Mesendoderm (in vitro differentiated cells): Measurements from ENCODE around the gene HMCN2. TPM values are rescaled to one million over a fixed set of nuclear protein-coding genes. Genes with fewer than 3 reads are reported as not detected.

Experiments
- DNase-seq: peaks from one replicate; pipeline ENCODE4 v3.0.0; 2013
- H2AK5ac ChIP-seq: 2 replicates; pipeline ENCODE4 v1.6.1; 2013; ENCODE audit warnings: low read length, inconsistent platforms
- H2BK120ac ChIP-seq: 2 replicates; pipeline ENCODE4 v1.6.1; 2013; ENCODE audit warnings: low read depth, mild to moderate bottlenecking, low read length, moderate library complexity, mixed read lengths
- H2BK15ac ChIP-seq: replicated peaks from 2 replicates; pipeline ENCODE4 v1.6.1; 2013; ENCODE audit warnings: low read depth, mild to moderate bottlenecking, moderate library complexity
- H2BK5ac ChIP-seq: 2 replicates; pipeline ENCODE4 v1.6.1; 2013; ENCODE audit warnings: low read length, inconsistent platforms
- H3K18ac ChIP-seq: 2 replicates; pipeline ENCODE4 v1.6.1; 2013; ENCODE audit warnings: mild to moderate bottlenecking, low read length, mixed read lengths
- H3K23ac ChIP-seq: one replicate; pipeline ENCODE4 v1.6.1; 2013; ENCODE audit warnings: low read length
- H3K27ac ChIP-seq: 2 replicates; pipeline ENCODE4 v1.5.1; 2013; ENCODE audit warnings: low read depth, mild to moderate bottlenecking, inconsistent platforms, low read length, moderate library complexity
- H3K27me3 ChIP-seq: 2 replicates; pipeline ENCODE4 v1.6.1; 2013; ENCODE audit warnings: low read length, control low read depth, mild to moderate bottlenecking, inconsistent platforms; ENCODE audit not compliant: insufficient read depth, poor library complexity
- H3K36me3 ChIP-seq: 2 replicates; pipeline ENCODE4 v1.6.1; 2013; ENCODE audit warnings: low read length, inconsistent platforms; ENCODE audit not compliant: control insufficient read depth, insufficient read depth
- H3K4ac ChIP-seq: one replicate; pipeline ENCODE4 v1.6.1; 2013; ENCODE audit warnings: low read depth, mild to moderate bottlenecking, low read length, moderate library complexity
- H3K4me1 ChIP-seq: 2 replicates; pipeline ENCODE4 v1.6.1; 2013; ENCODE audit warnings: low read depth, low read length, inconsistent platforms; ENCODE audit not compliant: control insufficient read depth
- H3K4me2 ChIP-seq: 2 replicates; pipeline ENCODE4 v1.6.1; 2013; ENCODE audit warnings: low read length
- H3K4me3 ChIP-seq: 2 replicates; pipeline ENCODE4 v1.5.1; 2013; ENCODE audit warnings: mild to moderate bottlenecking, low read length
- H3K56ac ChIP-seq: one replicate; pipeline ENCODE4 v1.6.1; 2013; ENCODE audit warnings: low read length
- H3K79me1 ChIP-seq: 2 replicates; pipeline ENCODE4 v1.6.1; 2013; ENCODE audit warnings: low read length, inconsistent platforms
- H3K79me2 ChIP-seq: 2 replicates; pipeline ENCODE4 v1.6.1; 2013; ENCODE audit warnings: mild to moderate bottlenecking, low read length; ENCODE audit not compliant: control insufficient read depth, insufficient read depth
- H3K9ac ChIP-seq: 2 replicates; pipeline ENCODE4 v1.6.1; 2013; ENCODE audit warnings: low read length, inconsistent platforms
- H4K5ac ChIP-seq: one replicate; pipeline ENCODE4 v1.6.1; 2013; ENCODE audit warnings: low read length
- H4K8ac ChIP-seq: one replicate; pipeline ENCODE4 v1.6.1; 2013; ENCODE audit warnings: low read depth, mild to moderate bottlenecking, control low read depth, low read length, moderate library complexity
- WGBS: extraction: QIAGEN DNeasy Blood & Tissue Kit; methylation state at CpG from one replicate; pipeline ENCODE4 v1.1.7; 2013; ENCODE audit warnings: low lambda C conversion rate, missing lambda C conversion rate; ENCODE audit not compliant: insufficient coverage; ENCODE audit errors: extremely low coverage; 5-methylcytosine and 5-hydroxymethylcytosine counted together
- polyA plus RNA-seq, 2 experiments: library from polyadenylated mRNA; stranded (reverse); fragments of 200-250 nt; gene quantifications; one replicate each; pipeline ENCODE4 v1.2.3, GENCODE V29; 2013

The HMCN2 gene, protein sequence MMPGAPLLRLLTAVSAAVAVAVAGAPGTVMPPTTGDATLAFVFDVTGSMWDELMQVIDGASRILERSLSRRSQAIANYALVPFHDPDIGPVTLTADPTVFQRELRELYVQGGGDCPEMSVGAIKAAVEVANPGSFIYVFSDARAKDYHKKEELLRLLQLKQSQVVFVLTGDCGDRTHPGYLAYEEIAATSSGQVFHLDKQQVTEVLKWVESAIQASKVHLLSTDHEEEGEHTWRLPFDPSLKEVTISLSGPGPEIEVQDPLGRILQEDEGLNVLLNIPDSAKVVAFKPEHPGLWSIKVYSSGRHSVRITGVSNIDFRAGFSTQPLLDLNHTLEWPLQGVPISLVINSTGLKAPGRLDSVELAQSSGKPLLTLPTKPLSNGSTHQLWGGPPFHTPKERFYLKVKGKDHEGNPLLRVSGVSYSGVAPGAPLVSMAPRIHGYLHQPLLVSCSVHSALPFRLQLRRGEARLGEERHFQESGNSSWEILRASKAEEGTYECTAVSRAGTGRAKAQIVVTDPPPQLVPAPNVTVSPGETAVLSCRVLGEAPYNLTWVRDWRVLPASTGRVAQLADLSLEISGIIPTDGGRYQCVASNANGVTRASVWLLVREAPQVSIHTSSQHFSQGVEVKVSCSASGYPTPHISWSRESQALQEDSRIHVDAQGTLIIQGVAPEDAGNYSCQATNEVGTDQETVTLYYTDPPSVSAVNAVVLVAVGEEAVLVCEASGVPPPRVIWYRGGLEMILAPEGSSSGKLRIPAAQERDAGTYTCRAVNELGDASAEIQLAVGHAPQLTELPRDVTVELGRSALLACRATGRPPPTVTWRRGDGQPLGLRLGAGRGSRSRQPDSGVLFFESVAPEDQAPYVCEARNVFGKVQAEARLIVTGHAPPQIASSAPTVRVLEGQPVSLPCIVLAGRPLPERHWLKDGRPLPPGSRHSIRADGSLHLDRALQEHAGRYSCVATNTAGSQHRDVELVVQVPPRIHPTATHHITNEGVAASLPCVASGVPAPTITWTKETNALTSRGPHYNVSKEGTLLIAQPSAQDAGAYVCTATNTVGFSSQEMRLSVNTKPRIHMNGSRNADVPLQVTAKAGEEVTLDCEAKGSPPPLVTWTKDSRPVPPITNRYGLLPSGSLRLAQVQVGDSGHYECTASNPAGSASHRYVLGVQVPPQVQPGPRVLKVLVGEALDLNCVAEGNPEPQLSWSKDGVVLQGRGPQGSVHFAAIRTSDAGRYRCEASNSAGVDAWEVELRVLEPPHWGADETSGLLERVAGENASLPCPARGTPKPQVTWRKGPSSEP (N-terminal part only)
- polyA plus RNA-seq (2013, experiment 1 of 2), result 0.46 TPM
- 0.57 TPM for polyA plus RNA-seq (2013, experiment 2 of 2)

GRCh38 chr9:130265431-130266235 is at the start of gene HMCN2:
TSS of gene HMCN2 (plus strand) at chr9:130265760. CDS start at chr9:130265879, 119 bp downstream.
- peak within 1 kb of the TSS; percentile 66 for H3K4me2 ChIP-seq
- no peaks in the 10 kb centered on the region for H3K79me1 ChIP-seq
- no peaks in the 10 kb centered on the region for H3K79me2 ChIP-seq
- no peak within 1 kb of the TSS for H3K4ac ChIP-seq
- no peak within 1 kb of the TSS for H2AK5ac ChIP-seq
- H3K23ac ChIP-seq, result peak within 1 kb of the TSS; percentile 68
- no peak within 1 kb of the TSS for H4K8ac ChIP-seq
- no peaks in the 10 kb centered on the region for H3K36me3 ChIP-seq
- WGBS, result no CpG with 5 or more reads among the region's 89 CpGs
- no peak within 1 kb of the TSS for H2BK120ac ChIP-seq
- H3K27me3 ChIP-seq, result no peaks in the 10 kb centered on the region
- peak; percentile 74 for DNase-seq
- H4K5ac ChIP-seq, result no peak within 1 kb of the TSS
- H3K9ac ChIP-seq, result peak within 1 kb of the TSS; percentile 49
- H3K18ac ChIP-seq, result no peak within 1 kb of the TSS
- no peak within 1 kb of the TSS for H3K4me3 ChIP-seq
- peaks cover 5% of the 10 kb centered on the region for H3K4me1 ChIP-seq
- H3K56ac ChIP-seq, result peak within 1 kb of the TSS; percentile 49
- no peak within 1 kb of the TSS for H2BK5ac ChIP-seq
- no peak within 1 kb of the TSS for H3K27ac ChIP-seq
- no peak within 1 kb of the TSS for H2BK15ac ChIP-seq

DNA sequence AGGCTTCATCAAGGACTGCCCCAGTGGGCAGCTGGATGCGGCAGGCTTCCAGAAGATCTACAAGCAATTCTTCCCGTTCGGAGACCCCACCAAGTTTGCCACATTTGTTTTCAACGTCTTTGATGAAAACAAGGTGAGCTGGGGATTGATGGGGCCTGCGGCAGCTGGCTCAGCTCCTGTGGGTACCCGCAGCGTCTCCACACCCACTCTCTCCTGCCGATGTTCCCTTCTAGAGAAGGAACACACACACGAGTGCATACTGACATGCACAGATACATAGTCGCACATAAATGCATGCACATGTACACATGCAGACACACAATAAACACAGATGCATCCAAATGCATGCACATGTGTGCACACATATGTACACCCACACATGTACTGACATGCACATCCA is 47.7 kb upstream of the HMCN2 start:
- Histone ChIP-seq H3K23ac (no peak overlapping the region), H3K4me2 (no peak overlapping the region), H4K8ac (no peak overlapping the region), H3K18ac (no peak overlapping the region), H4K5ac (no peak overlapping the region), H3K36me3 (peaks cover 4% of the 10 kb centered on the region), H3K9ac (no peak overlapping the region), H3K56ac (no peak overlapping the region), H2BK5ac (no peak overlapping the region), H3K79me2 (peaks cover 5% of the 10 kb centered on the region), H3K27me3 (no peaks in the 10 kb centered on the region), H2AK5ac (no peak overlapping the region), H3K4ac (no peak overlapping the region), H3K27ac (no peak overlapping the region), H2BK15ac (no peak overlapping the region), H3K4me1 (peaks cover 5% of the 10 kb centered on the region), H3K4me3 (no peak overlapping the region), H2BK120ac (no peak overlapping the region), H3K79me1 (peaks cover 14% of the 10 kb centered on the region)
- DNase-seq, result no peak
- no CpG with 5 or more reads among the region's 10 CpGs for WGBS

- H2AK5ac ChIP-seq, result no peak overlapping the region
- H4K5ac ChIP-seq, result no peak overlapping the region
- peaks cover 5% of the 10 kb centered on the region for H3K79me2 ChIP-seq
- peaks cover 4% of the 10 kb centered on the region for H3K36me3 ChIP-seq
- peaks cover 13% of the 10 kb centered on the region for H3K79me1 ChIP-seq
- H2BK5ac ChIP-seq, result no peak overlapping the region
- no peak overlapping the region for H2BK15ac ChIP-seq
- no peak overlapping the region for H3K9ac ChIP-seq
- H3K4me1 ChIP-seq, result peaks cover 2% of the 10 kb centered on the region
- no peak overlapping the region for H3K4me3 ChIP-seq
- peak; percentile 40 for DNase-seq
- H3K23ac ChIP-seq, result no peak overlapping the region
- no CpG with 5 or more reads among the region's 16 CpGs for WGBS
- H3K4me2 ChIP-seq, result no peak overlapping the region
- H3K18ac ChIP-seq, result no peak overlapping the region
- H2BK120ac ChIP-seq, result no peak overlapping the region
- no peak overlapping the region for H3K4ac ChIP-seq
- H3K27me3 ChIP-seq, result no peaks in the 10 kb centered on the region
- no peak overlapping the region for H3K56ac ChIP-seq
- no peak overlapping the region for H3K27ac ChIP-seq
- no peak overlapping the region for H4K8ac ChIP-seq
These were observed 45.9 kb upstream of the HMCN2 start for GRCh38 chr9:130219661-130220096.

GRCh38 chr9:130220352-130220751 is 45.2 kb upstream of the HMCN2 start:
- Histone ChIP-seq H3K79me2 (peaks cover 4% of the 10 kb centered on the region), H4K8ac (no peak overlapping the region), H2AK5ac (no peak overlapping the region), H3K9ac (no peak overlapping the region), H3K79me1 (peaks cover 11% of the 10 kb centered on the region), H2BK15ac (no peak overlapping the region), H2BK120ac (no peak overlapping the region), H3K4ac (no peak overlapping the region), H3K4me2 (no peak overlapping the region), H3K27ac (no peak overlapping the region), H3K27me3 (no peaks in the 10 kb centered on the region), H2BK5ac (no peak overlapping the region), H3K4me3 (no peak overlapping the region), H3K36me3 (peaks cover 5% of the 10 kb centered on the region), H3K23ac (no peak overlapping the region), H3K4me1 (no peaks in the 10 kb centered on the region), H3K56ac (no peak overlapping the region), H4K5ac (no peak overlapping the region), H3K18ac (no peak overlapping the region)
- no CpG with 5 or more reads among the region's 9 CpGs for WGBS
- DNase-seq, result peak; percentile 61

GRCh38 chr9:130222833-130223232 is 42.7 kb upstream of the HMCN2 start:
- no peak overlapping the region for H3K4ac ChIP-seq
- no peak overlapping the region for H3K9ac ChIP-seq
- H3K56ac ChIP-seq, result no peak overlapping the region
- H3K18ac ChIP-seq, result no peak overlapping the region
- no peak overlapping the region for H2BK15ac ChIP-seq
- H3K27ac ChIP-seq, result no peak overlapping the region
- H4K5ac ChIP-seq, result no peak overlapping the region
- H3K79me2 ChIP-seq, result no peaks in the 10 kb centered on the region
- peaks cover 6% of the 10 kb centered on the region for H3K36me3 ChIP-seq
- H3K4me2 ChIP-seq, result no peak overlapping the region
- no peaks in the 10 kb centered on the region for H3K4me1 ChIP-seq
- no peak overlapping the region for H3K23ac ChIP-seq
- DNase-seq, result no peak
- H3K27me3 ChIP-seq, result no peaks in the 10 kb centered on the region
- H4K8ac ChIP-seq, result no peak overlapping the region
- no peak overlapping the region for H2AK5ac ChIP-seq
- no CpG with 5 or more reads among the region's 9 CpGs for WGBS
- no peak overlapping the region for H2BK120ac ChIP-seq
- no peak overlapping the region for H2BK5ac ChIP-seq
- H3K79me1 ChIP-seq, result peaks cover 4% of the 10 kb centered on the region
- H3K4me3 ChIP-seq, result no peak overlapping the region
